ENCODE results near the gene RNF169.

Gene RNF169

GRCh38 chr11:74845978-74846517 is 97.4 kb downstream of the RNF169 start:
- Histone ChIP-seq H3K36me3 (ENCODE audit: control insufficient read depth, insufficient read depth, low read length) (peaks cover 46% of the 10 kb centered on the region), H3K27ac (ENCODE audit: low read depth, low read length) (no peak overlapping the region)

GRCh38 chr11:74846770-74847169 is 98.1 kb downstream of the RNF169 start:
- Histone ChIP-seq H3K9ac (ENCODE audit: low read depth, low read length) (no peak overlapping the region), H3K4me1 (ENCODE audit: control insufficient read depth, insufficient read depth, low read length) (peaks cover 17% of the 10 kb centered on the region), H3K27ac (ENCODE audit: low read depth, low read length) (no peak overlapping the region), H3K36me3 (ENCODE audit: control insufficient read depth, insufficient read depth, low read length) (peaks cover 49% of the 10 kb centered on the region), H3K4me3 (ENCODE audit: low read depth, low read length) (no peak overlapping the region), H3K27me3 (ENCODE audit: control insufficient read depth, insufficient read depth, low read length) (no peaks in the 10 kb centered on the region), H3K9me3 (ENCODE audit: control insufficient read depth, insufficient read depth, low read length) (no peaks in the 10 kb centered on the region)

More at GRCh38 chr11:74845978-74846517, 97.4 kb downstream of the RNF169 start:
- H3K9me3 ChIP-seq (ENCODE audit: control insufficient read depth, insufficient read depth, low read length) = no peaks in the 10 kb centered on the region
- H3K4me1 ChIP-seq (ENCODE audit: control insufficient read depth, insufficient read depth, low read length) = peaks cover 17% of the 10 kb centered on the region
- H3K9ac ChIP-seq (ENCODE audit: low read depth, low read length) = no peak overlapping the region
- H3K4me3 ChIP-seq (ENCODE audit: low read depth, low read length) = no peak overlapping the region
- no peaks in the 10 kb centered on the region for H3K27me3 ChIP-seq (ENCODE audit: control insufficient read depth, insufficient read depth, low read length)

- Histone ChIP-seq H3K4me1 (ENCODE audit: control insufficient read depth, insufficient read depth, low read length) (peaks cover 17% of the 10 kb centered on the region), H3K36me3 (ENCODE audit: control insufficient read depth, insufficient read depth, low read length) (peaks cover 50% of the 10 kb centered on the region), H3K9ac (ENCODE audit: low read depth, low read length) (no peak overlapping the region)
Measured at GRCh38 chr11:74847395-74847794, 98.7 kb downstream of the RNF169 start.

GRCh38 chr11:74847895-74848294 is 99.2 kb downstream of the RNF169 start:
- Histone ChIP-seq H3K4me1 (ENCODE audit: control insufficient read depth, insufficient read depth, low read length) (peaks cover 17% of the 10 kb centered on the region), H3K4me3 (ENCODE audit: low read depth, low read length) (no peak overlapping the region), H3K9ac (ENCODE audit: low read depth, low read length) (no peak overlapping the region), H3K27me3 (ENCODE audit: control insufficient read depth, insufficient read depth, low read length) (no peaks in the 10 kb centered on the region), H3K36me3 (ENCODE audit: control insufficient read depth, insufficient read depth, low read length) (peaks cover 46% of the 10 kb centered on the region), H3K27ac (ENCODE audit: low read depth, low read length) (no peak overlapping the region), H3K9me3 (ENCODE audit: control insufficient read depth, insufficient read depth, low read length) (no peaks in the 10 kb centered on the region)

More at GRCh38 chr11:74847395-74847794, 98.7 kb downstream of the RNF169 start:
- Histone ChIP-seq H3K27me3 (ENCODE audit: control insufficient read depth, insufficient read depth, low read length) (no peaks in the 10 kb centered on the region), H3K4me3 (ENCODE audit: low read depth, low read length) (no peak overlapping the region), H3K27ac (ENCODE audit: low read depth, low read length) (no peak overlapping the region), H3K9me3 (ENCODE audit: control insufficient read depth, insufficient read depth, low read length) (no peaks in the 10 kb centered on the region)

- Histone ChIP-seq H3K36me3 (ENCODE audit: control insufficient read depth, insufficient read depth, low read length) (peaks cover 33% of the 10 kb centered on the region), H3K9ac (ENCODE audit: low read depth, low read length) (peak overlapping the region; percentile 19), H3K27me3 (ENCODE audit: control insufficient read depth, insufficient read depth, low read length) (no peaks in the 10 kb centered on the region), H3K9me3 (ENCODE audit: control insufficient read depth, insufficient read depth, low read length) (no peaks in the 10 kb centered on the region), H3K4me1 (ENCODE audit: control insufficient read depth, insufficient read depth, low read length) (peaks cover 17% of the 10 kb centered on the region), H3K27ac (ENCODE audit: low read depth, low read length) (peak overlapping the region; percentile 95), H3K4me3 (ENCODE audit: low read depth, low read length) (no peak overlapping the region; the same call in 1 of the 2 replicates)
Measured at GRCh38 chr11:74849525-74850391, 101.1 kb downstream of the RNF169 start.

- no peaks in the 10 kb centered on the region for H3K9me3 ChIP-seq (ENCODE audit: control insufficient read depth, insufficient read depth, low read length)
- peaks cover 17% of the 10 kb centered on the region for H3K4me1 ChIP-seq (ENCODE audit: control insufficient read depth, insufficient read depth, low read length)
- no peak overlapping the region for H3K4me3 ChIP-seq (ENCODE audit: low read depth, low read length)
- no peak overlapping the region for H3K9ac ChIP-seq (ENCODE audit: low read depth, low read length)
- peaks cover 31% of the 10 kb centered on the region for H3K36me3 ChIP-seq (ENCODE audit: control insufficient read depth, insufficient read depth, low read length)
- H3K27me3 ChIP-seq (ENCODE audit: control insufficient read depth, insufficient read depth, low read length) = no peaks in the 10 kb centered on the region
- no peak overlapping the region for H3K27ac ChIP-seq (ENCODE audit: low read depth, low read length)
Measured at GRCh38 chr11:74853223-74853622, 104.6 kb downstream of the RNF169 start.

- Histone ChIP-seq H3K9me3 (ENCODE audit: control insufficient read depth, insufficient read depth, low read length) (peaks cover 31% of the 10 kb centered on the region), H3K27ac (ENCODE audit: low read depth, low read length) (no peak overlapping the region), H3K4me3 (ENCODE audit: low read depth, low read length) (no peak overlapping the region), H3K36me3 (ENCODE audit: control insufficient read depth, insufficient read depth, low read length) (peaks cover 47% of the 10 kb centered on the region), H3K4me1 (ENCODE audit: control insufficient read depth, insufficient read depth, low read length) (0 out of 2 replicates have a peak, but pooled peaks cover 4% of the 10 kb centered on the region), H3K9ac (ENCODE audit: low read depth, low read length) (no peak overlapping the region), H3K27me3 (ENCODE audit: control insufficient read depth, insufficient read depth, low read length) (no peaks in the 10 kb centered on the region)
Measured at GRCh38 chr11:74860743-74861142, 112.1 kb downstream of the RNF169 start.

GRCh38 chr11:74863410-74863809 is 114.8 kb downstream of the RNF169 start:
- H3K4me1 ChIP-seq (ENCODE audit: control insufficient read depth, insufficient read depth, low read length) = 0 out of 2 replicates have a peak, but pooled peaks cover 4% of the 10 kb centered on the region
- no peak overlapping the region for H3K4me3 ChIP-seq (ENCODE audit: low read depth, low read length)
- H3K9ac ChIP-seq (ENCODE audit: low read depth, low read length) = no peak overlapping the region
- H3K27me3 ChIP-seq (ENCODE audit: control insufficient read depth, insufficient read depth, low read length) = no peaks in the 10 kb centered on the region
- peaks cover 57% of the 10 kb centered on the region for H3K9me3 ChIP-seq (ENCODE audit: control insufficient read depth, insufficient read depth, low read length)
- no peak overlapping the region for H3K27ac ChIP-seq (ENCODE audit: low read depth, low read length)
- H3K36me3 ChIP-seq (ENCODE audit: control insufficient read depth, insufficient read depth, low read length) = peaks cover 38% of the 10 kb centered on the region

GRCh38 chr11:74866557-74866956 is 117.9 kb downstream of the RNF169 start:
- H3K4me1 ChIP-seq (ENCODE audit: control insufficient read depth, insufficient read depth, low read length) = 0 out of 2 replicates have a peak, but pooled peaks cover 4% of the 10 kb centered on the region
- H3K27ac ChIP-seq (ENCODE audit: low read depth, low read length) = no peak overlapping the region
- peaks cover 72% of the 10 kb centered on the region for H3K9me3 ChIP-seq (ENCODE audit: control insufficient read depth, insufficient read depth, low read length)
- H3K4me3 ChIP-seq (ENCODE audit: low read depth, low read length) = no peak overlapping the region
- no peak overlapping the region for H3K9ac ChIP-seq (ENCODE audit: low read depth, low read length)
- H3K27me3 ChIP-seq (ENCODE audit: control insufficient read depth, insufficient read depth, low read length) = no peaks in the 10 kb centered on the region
- peaks cover 30% of the 10 kb centered on the region for H3K36me3 ChIP-seq (ENCODE audit: control insufficient read depth, insufficient read depth, low read length)

- no peak overlapping the region for H3K27ac ChIP-seq (ENCODE audit: low read depth, low read length)
- peaks cover 15% of the 10 kb centered on the region for H3K36me3 ChIP-seq (ENCODE audit: control insufficient read depth, insufficient read depth, low read length)
- no peaks in the 10 kb centered on the region for H3K4me1 ChIP-seq (ENCODE audit: control insufficient read depth, insufficient read depth, low read length)
- H3K27me3 ChIP-seq (ENCODE audit: control insufficient read depth, insufficient read depth, low read length) = no peaks in the 10 kb centered on the region
- H3K9ac ChIP-seq (ENCODE audit: low read depth, low read length) = no peak overlapping the region
- H3K9me3 ChIP-seq (ENCODE audit: control insufficient read depth, insufficient read depth, low read length) = peaks cover 68% of the 10 kb centered on the region
- no peak overlapping the region for H3K4me3 ChIP-seq (ENCODE audit: low read depth, low read length)
Measured at GRCh38 chr11:74870485-74870884, 121.8 kb downstream of the RNF169 start.

GRCh38 chr11:74871037-74871436 is 122.4 kb downstream of the RNF169 start:
- peaks cover 62% of the 10 kb centered on the region for H3K9me3 ChIP-seq (ENCODE audit: control insufficient read depth, insufficient read depth, low read length)
- peaks cover 20% of the 10 kb centered on the region for H3K36me3 ChIP-seq (ENCODE audit: control insufficient read depth, insufficient read depth, low read length)
- H3K4me1 ChIP-seq (ENCODE audit: control insufficient read depth, insufficient read depth, low read length) = no peaks in the 10 kb centered on the region
- H3K27ac ChIP-seq (ENCODE audit: low read depth, low read length) = no peak overlapping the region
- H3K27me3 ChIP-seq (ENCODE audit: control insufficient read depth, insufficient read depth, low read length) = no peaks in the 10 kb centered on the region
- H3K9ac ChIP-seq (ENCODE audit: low read depth, low read length) = no peak overlapping the region
- H3K4me3 ChIP-seq (ENCODE audit: low read depth, low read length) = no peak overlapping the region
